Loucy (cell line): Measurements from ENCODE around the gene MXD4.

Experiments used
- EZH2phosphoT487 ChIP-seq: fragments of 200-600 bp; IDR thresholded peaks from 2 replicates; pipeline ENCODE4 v1.6.1; 2018; ENCODE audit warnings: antibody characterized with exemption, mild to moderate bottlenecking, moderate library complexity, borderline replicate concordance
- TF ChIP-seq, protein P1 (sequence below): fragments of 200-600 bp; sonication (generic); conservative IDR thresholded peaks from 2 replicates; pipeline ENCODE4 v1.5.1; 2014; ENCODE audit warnings: mild to moderate bottlenecking, antibody characterized with exemption, low read length

GRCh38 chr4:2256156-2256731 is 5.7 kb downstream of the MXD4 start:
- TF ChIP-seq, protein P1, sequence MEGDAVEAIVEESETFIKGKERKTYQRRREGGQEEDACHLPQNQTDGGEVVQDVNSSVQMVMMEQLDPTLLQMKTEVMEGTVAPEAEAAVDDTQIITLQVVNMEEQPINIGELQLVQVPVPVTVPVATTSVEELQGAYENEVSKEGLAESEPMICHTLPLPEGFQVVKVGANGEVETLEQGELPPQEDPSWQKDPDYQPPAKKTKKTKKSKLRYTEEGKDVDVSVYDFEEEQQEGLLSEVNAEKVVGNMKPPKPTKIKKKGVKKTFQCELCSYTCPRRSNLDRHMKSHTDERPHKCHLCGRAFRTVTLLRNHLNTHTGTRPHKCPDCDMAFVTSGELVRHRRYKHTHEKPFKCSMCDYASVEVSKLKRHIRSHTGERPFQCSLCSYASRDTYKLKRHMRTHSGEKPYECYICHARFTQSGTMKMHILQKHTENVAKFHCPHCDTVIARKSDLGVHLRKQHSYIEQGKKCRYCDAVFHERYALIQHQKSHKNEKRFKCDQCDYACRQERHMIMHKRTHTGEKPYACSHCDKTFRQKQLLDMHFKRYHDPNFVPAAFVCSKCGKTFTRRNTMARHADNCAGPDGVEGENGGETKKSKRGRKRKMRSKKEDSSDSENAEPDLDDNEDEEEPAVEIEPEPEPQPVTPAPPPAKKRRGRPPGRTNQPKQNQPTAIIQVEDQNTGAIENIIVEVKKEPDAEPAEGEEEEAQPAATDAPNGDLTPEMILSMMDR, result no peak
- TF ChIP-seq EZH2phosphoT487, result no peak
